ENCODE measurements around the gene SULT1B1. TPM values are rescaled to one million over a fixed set of nuclear protein-coding genes. Genes with fewer than 3 reads are reported as not detected.
"Not testable (repeated sequence)": the region's sequence is repeated elsewhere in the genome, so short reads cannot be mapped to it uniquely, and the experiment has no call there.

The SULT1B1 gene
- total RNA-seq, 1 donor from 2014 or later = 0.11 TPM

DNA sequence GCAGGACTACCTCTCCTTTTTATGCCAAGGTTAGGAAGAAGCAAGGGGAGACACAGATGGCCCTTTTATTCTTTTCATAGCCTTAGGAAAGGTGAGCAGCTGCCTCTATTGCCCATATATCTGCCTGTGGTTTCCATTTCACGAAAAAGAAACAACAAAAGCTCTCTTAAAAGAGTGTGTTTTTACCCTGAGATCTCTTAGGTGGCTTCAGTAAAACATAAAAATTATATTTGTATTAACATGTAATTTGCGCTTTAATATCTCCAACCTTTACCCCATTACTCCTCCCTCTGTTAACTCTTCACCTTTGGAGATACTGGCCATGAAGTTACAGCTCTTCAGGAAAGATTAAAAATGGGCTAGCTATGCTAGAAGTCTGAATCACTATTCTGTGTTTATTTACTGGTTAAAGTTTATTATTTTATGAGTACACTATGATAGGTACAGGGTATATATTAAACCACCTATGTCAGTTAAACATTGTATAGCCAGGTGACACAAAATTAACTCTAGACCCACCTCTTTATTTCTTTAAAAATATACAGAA is 15.0 kb upstream of the SULT1B1 start:
- no peak overlapping the region for H3K9ac ChIP-seq (ENCODE audit: low read length)
- no peaks in the 10 kb centered on the region for H3K36me3 Mint-ChIP-seq (ENCODE audit: low read depth, unreplicated experiment)
- no peak for FAIRE-seq

GRCh38 chr4:69773484-69773883 is 13.1 kb upstream of the SULT1B1 start:
- no peaks in the 10 kb centered on the region for H3K9me3 Mint-ChIP-seq (ENCODE audit: unreplicated experiment)
- Histone ChIP-seq H4K20me1 (ENCODE audit: insufficient read depth, low read length) (no peaks in the 10 kb centered on the region), H3K36me3 (ENCODE audit: insufficient read depth, low read length) (no peaks in the 10 kb centered on the region), H3K79me2 (ENCODE audit: insufficient read depth, low read length) (no peaks in the 10 kb centered on the region), H3K27ac (ENCODE audit: low read depth, low read length) (no peak overlapping the region), H3K9ac (ENCODE audit: low read length) (no peak overlapping the region), H3K4me2 (ENCODE audit: low read length) (no peak overlapping the region), H3K4me1 (ENCODE audit: insufficient read depth, low read length) (no peaks in the 10 kb centered on the region), H3K27me3 (ENCODE audit: insufficient read depth, low read length) (no peaks in the 10 kb centered on the region), H3K4me3 (ENCODE audit: insufficient read depth, low read depth, low read length) (no peak overlapping the region), H3K9me3 (ENCODE audit: insufficient read depth, low read depth, low read length) (no peaks in the 10 kb centered on the region), H2AFZ (ENCODE audit: low read depth, low read length) (no peak overlapping the region)
- FAIRE-seq (no peak), DNase-seq (ENCODE audit: low read depth) (peak; percentile 67)
- H3K27me3 Mint-ChIP-seq (ENCODE audit: low read depth, unreplicated experiment) = no peaks in the 10 kb centered on the region
- H3K27ac Mint-ChIP-seq (ENCODE audit: unreplicated experiment) = no peak overlapping the region
- no peaks in the 10 kb centered on the region for H3K4me1 Mint-ChIP-seq (ENCODE audit: low read depth, unreplicated experiment)
- H3K4me3 Mint-ChIP-seq (ENCODE audit: unreplicated experiment) = no peak overlapping the region
- no peaks in the 10 kb centered on the region for H3K36me3 Mint-ChIP-seq (ENCODE audit: low read depth, unreplicated experiment)
- TF ChIP-seq, protein P1, sequence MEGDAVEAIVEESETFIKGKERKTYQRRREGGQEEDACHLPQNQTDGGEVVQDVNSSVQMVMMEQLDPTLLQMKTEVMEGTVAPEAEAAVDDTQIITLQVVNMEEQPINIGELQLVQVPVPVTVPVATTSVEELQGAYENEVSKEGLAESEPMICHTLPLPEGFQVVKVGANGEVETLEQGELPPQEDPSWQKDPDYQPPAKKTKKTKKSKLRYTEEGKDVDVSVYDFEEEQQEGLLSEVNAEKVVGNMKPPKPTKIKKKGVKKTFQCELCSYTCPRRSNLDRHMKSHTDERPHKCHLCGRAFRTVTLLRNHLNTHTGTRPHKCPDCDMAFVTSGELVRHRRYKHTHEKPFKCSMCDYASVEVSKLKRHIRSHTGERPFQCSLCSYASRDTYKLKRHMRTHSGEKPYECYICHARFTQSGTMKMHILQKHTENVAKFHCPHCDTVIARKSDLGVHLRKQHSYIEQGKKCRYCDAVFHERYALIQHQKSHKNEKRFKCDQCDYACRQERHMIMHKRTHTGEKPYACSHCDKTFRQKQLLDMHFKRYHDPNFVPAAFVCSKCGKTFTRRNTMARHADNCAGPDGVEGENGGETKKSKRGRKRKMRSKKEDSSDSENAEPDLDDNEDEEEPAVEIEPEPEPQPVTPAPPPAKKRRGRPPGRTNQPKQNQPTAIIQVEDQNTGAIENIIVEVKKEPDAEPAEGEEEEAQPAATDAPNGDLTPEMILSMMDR (IDR thresholded peaks at IDR 0.05; ENCODE audit: insufficient read depth, low read depth, low read length) = no peak
- no peak for TF ChIP-seq EZH2 (IDR thresholded peaks at IDR 0.05; ENCODE audit: insufficient read depth, low read length)

More for the DNA sequence above, 15.0 kb upstream of the SULT1B1 start:
- no peak for DNase-seq (ENCODE audit: low read depth)
- Histone ChIP-seq H3K4me1 (ENCODE audit: insufficient read depth, low read length) (no peaks in the 10 kb centered on the region), H4K20me1 (ENCODE audit: insufficient read depth, low read length) (no peaks in the 10 kb centered on the region), H3K4me2 (ENCODE audit: low read length) (no peak overlapping the region), H3K36me3 (ENCODE audit: insufficient read depth, low read length) (no peaks in the 10 kb centered on the region), H3K27ac (ENCODE audit: low read depth, low read length) (no peak overlapping the region), H3K27me3 (ENCODE audit: insufficient read depth, low read length) (no peaks in the 10 kb centered on the region), H2AFZ (ENCODE audit: low read depth, low read length) (no peak overlapping the region), H3K4me3 (ENCODE audit: insufficient read depth, low read depth, low read length) (no peak overlapping the region), H3K79me2 (ENCODE audit: insufficient read depth, low read length) (no peaks in the 10 kb centered on the region), H3K9me3 (ENCODE audit: insufficient read depth, low read depth, low read length) (no peaks in the 10 kb centered on the region)
- H3K9me3 Mint-ChIP-seq (ENCODE audit: unreplicated experiment) = no peaks in the 10 kb centered on the region
- no peak overlapping the region for H3K27ac Mint-ChIP-seq (ENCODE audit: unreplicated experiment)
- H3K4me1 Mint-ChIP-seq (ENCODE audit: low read depth, unreplicated experiment) = no peaks in the 10 kb centered on the region
- TF ChIP-seq, protein P1 (IDR thresholded peaks at IDR 0.05; ENCODE audit: insufficient read depth, low read depth, low read length) = no peak
- TF ChIP-seq EZH2 (IDR thresholded peaks at IDR 0.05; ENCODE audit: insufficient read depth, low read length) = no peak
- H3K4me3 Mint-ChIP-seq (ENCODE audit: unreplicated experiment) = no peak overlapping the region
- no peaks in the 10 kb centered on the region for H3K27me3 Mint-ChIP-seq (ENCODE audit: low read depth, unreplicated experiment)

DNA sequence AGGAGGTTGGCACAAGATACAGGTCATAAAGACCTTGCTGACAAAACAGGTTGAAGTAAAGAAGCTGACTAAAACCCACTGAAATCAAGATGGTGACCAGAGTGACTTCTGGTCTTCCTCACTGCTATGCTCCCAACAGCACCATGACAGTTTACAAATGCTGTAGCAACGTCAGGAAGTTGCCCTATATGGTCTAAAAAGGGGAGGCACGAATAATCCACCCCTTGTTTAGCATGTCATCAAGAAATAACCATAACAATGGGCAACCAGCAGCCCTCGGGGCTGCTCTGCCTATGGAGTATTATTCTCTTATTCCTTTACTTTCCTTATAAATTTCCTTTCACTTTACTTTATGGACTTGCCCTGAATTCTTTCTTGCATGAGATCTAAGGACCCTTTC is 8.1 kb upstream of the SULT1B1 start:
- not testable (repeated sequence) for H3K9ac ChIP-seq (ENCODE audit: low read length); H3K4me2 ChIP-seq (ENCODE audit: low read length); FAIRE-seq; H3K27ac ChIP-seq (ENCODE audit: low read depth, low read length); DNase-seq (ENCODE audit: low read depth); H3K4me3 Mint-ChIP-seq (ENCODE audit: unreplicated experiment); H3K4me1 Mint-ChIP-seq (ENCODE audit: low read depth, unreplicated experiment); H3K4me1 ChIP-seq (ENCODE audit: insufficient read depth, low read length); H3K27me3 ChIP-seq (ENCODE audit: insufficient read depth, low read length); H3K79me2 ChIP-seq (ENCODE audit: insufficient read depth, low read length); H3K27me3 Mint-ChIP-seq (ENCODE audit: low read depth, unreplicated experiment); H3K36me3 Mint-ChIP-seq (ENCODE audit: low read depth, unreplicated experiment); H3K4me3 ChIP-seq (ENCODE audit: insufficient read depth, low read depth, low read length); H3K9me3 ChIP-seq (ENCODE audit: insufficient read depth, low read depth, low read length); H4K20me1 ChIP-seq (ENCODE audit: insufficient read depth, low read length); H3K27ac Mint-ChIP-seq (ENCODE audit: unreplicated experiment); H3K36me3 ChIP-seq (ENCODE audit: insufficient read depth, low read length); H2AFZ ChIP-seq (ENCODE audit: low read depth, low read length); H3K9me3 Mint-ChIP-seq (ENCODE audit: unreplicated experiment)

Measured in astrocyte (in vitro differentiated cells and primary cell).